DND-41 (cell line): ENCODE measurements around the gene TBC1D22A.

Experiments used
- ATAC-seq: fragments of 200-7000 bp; cut with Tn5 transposase; 3 replicates; pipeline ENCODE4 v1.9.1; 2021; ENCODE audit warnings: low read depth; ENCODE audit not compliant: insufficient read depth
- DNase-seq: peaks from one replicate; pipeline ENCODE4 v3.0.0-alpha.2; 2020
- H2AFZ ChIP-seq: 2 replicates; pipeline ENCODE4 v1.6.0; 2012; ENCODE audit warnings: low read depth, low read length
- H3K27ac ChIP-seq: 2 replicates; pipeline ENCODE4 v1.5.1; 2012; ENCODE audit warnings: low read length, inconsistent platforms
- H3K27me3 ChIP-seq: fragments of 200-600 bp; sonication (generic); 2 replicates; pipeline ENCODE4 v1.6.0; 2012; ENCODE audit warnings: low read length, mild to moderate bottlenecking, inconsistent platforms; ENCODE audit not compliant: insufficient read depth, poor library complexity
- H3K36me3 ChIP-seq: 2 replicates; pipeline ENCODE4 v1.5.1; 2012; ENCODE audit warnings: low read length, inconsistent platforms; ENCODE audit not compliant: insufficient read depth
- H3K4me1 ChIP-seq: 2 replicates; pipeline ENCODE4 v1.5.1; 2012; ENCODE audit warnings: mild to moderate bottlenecking, low read length; ENCODE audit not compliant: insufficient read depth
- H3K4me2 ChIP-seq: 2 replicates; pipeline ENCODE4 v1.6.0; 2012; ENCODE audit warnings: mild to moderate bottlenecking, moderate library complexity, low read length, inconsistent platforms; ENCODE audit not compliant: insufficient read depth
- H3K4me3 ChIP-seq, 2 experiments: fragments of 200-600 bp in 1 of 2; shearing (Covaris generic) in 1 of 2; 2 replicates each; pipeline ENCODE4 v1.5.1; 2012 to 2016; ENCODE audit warnings: inconsistent platforms in 2 of 2, low read length in 2 of 2, mild to moderate bottlenecking in 2 of 2, low read depth in 1 of 2, moderate library complexity in 1 of 2
- H3K79me2 ChIP-seq: 2 replicates; pipeline ENCODE4 v1.6.0; 2012; ENCODE audit warnings: low read length, inconsistent platforms; ENCODE audit not compliant: insufficient read depth
- H3K9ac ChIP-seq: 2 replicates; pipeline ENCODE4 v1.6.0; 2012; ENCODE audit warnings: low read depth, mild to moderate bottlenecking, inconsistent platforms, low read length, moderate library complexity
- H3K9me3 ChIP-seq: 2 replicates; pipeline ENCODE4 v1.5.1; 2012; ENCODE audit warnings: low read length, moderate library complexity, mild to moderate bottlenecking, inconsistent platforms; ENCODE audit not compliant: insufficient read depth, severe bottlenecking
- H4K20me1 ChIP-seq: 2 replicates; pipeline ENCODE4 v1.6.0; 2012; ENCODE audit warnings: low read length; ENCODE audit not compliant: insufficient read depth
- CTCF ChIP-seq: IDR thresholded peaks from 2 replicates; pipeline ENCODE4 v1.5.1; 2012; ENCODE audit warnings: borderline replicate concordance, low read length, moderate library complexity, mild to moderate bottlenecking; ENCODE audit not compliant: poor library complexity, severe bottlenecking; ENCODE audit errors: extremely low read depth
- EZH2 ChIP-seq: IDR thresholded peaks from 3 replicates; pipeline ENCODE4 v1.6.1; 2012; ENCODE audit warnings: borderline replicate concordance, low read depth, mild to moderate bottlenecking, moderate library complexity, low read length, inconsistent platforms; ENCODE audit not compliant: severe bottlenecking

The TBC1D22A gene

GRCh38 chr22:46890819-46891218, 128.4 kb downstream of the TBC1D22A start:
- no peak for ATAC-seq
- no peak overlapping the region for H3K27ac ChIP-seq
- H3K4me1 ChIP-seq = no peaks in the 10 kb centered on the region
- no peaks in the 10 kb centered on the region for H3K27me3 ChIP-seq
- peaks cover 7% of the 10 kb centered on the region; the same call in 1 of the 2 replicates for H3K79me2 ChIP-seq
- no peak overlapping the region for H2AFZ ChIP-seq
- H3K36me3 ChIP-seq = peaks cover 42% of the 10 kb centered on the region
- no peaks in the 10 kb centered on the region for H3K9me3 ChIP-seq
- H3K4me2 ChIP-seq = no peak overlapping the region
- H3K4me3 ChIP-seq = no peak overlapping the region
- H3K9ac ChIP-seq = no peak overlapping the region
- TF ChIP-seq EZH2 (no peak), CTCF (no peak)
- no peak for DNase-seq
- peaks cover 9% of the 10 kb centered on the region; the same call in 1 of the 2 replicates for H4K20me1 ChIP-seq

- H3K36me3 ChIP-seq = peaks cover 48% of the 10 kb centered on the region
- H3K4me2 ChIP-seq = no peak overlapping the region
- no peak for DNase-seq
- H3K9ac ChIP-seq = no peak overlapping the region
- H3K9me3 ChIP-seq = no peaks in the 10 kb centered on the region
- H3K4me1 ChIP-seq = no peaks in the 10 kb centered on the region
- peaks cover 9% of the 10 kb centered on the region; the same call in 1 of the 2 replicates for H4K20me1 ChIP-seq
- H3K4me3 ChIP-seq = no peak overlapping the region
- no peak for TF ChIP-seq CTCF
- TF ChIP-seq EZH2 = no peak
- H2AFZ ChIP-seq = no peak overlapping the region
- no peak for ATAC-seq
- no peaks in the 10 kb centered on the region for H3K27me3 ChIP-seq
- no peak overlapping the region for H3K27ac ChIP-seq
- peaks cover 7% of the 10 kb centered on the region; the same call in 1 of the 2 replicates for H3K79me2 ChIP-seq
Observed at GRCh38 chr22:46891382-46891951, 129.0 kb downstream of the TBC1D22A start.

- H4K20me1 ChIP-seq = peaks cover 9% of the 10 kb centered on the region; the same call in 1 of the 2 replicates
Observed at GRCh38 chr22:46892866-46893265, 130.4 kb downstream of the TBC1D22A start.

More at GRCh38 chr22:46892866-46893265, 130.4 kb downstream of the TBC1D22A start:
- no peak overlapping the region for H3K4me2 ChIP-seq
- H3K4me3 ChIP-seq = no peak overlapping the region
- peaks cover 6% of the 10 kb centered on the region; the same call in 1 of the 2 replicates for H3K79me2 ChIP-seq
- ATAC-seq (no peak), DNase-seq (no peak)
- TF ChIP-seq EZH2 (no peak), CTCF (no peak)
- H3K36me3 ChIP-seq = peaks cover 54% of the 10 kb centered on the region
- H3K27ac ChIP-seq = no peak overlapping the region
- H3K4me1 ChIP-seq = no peaks in the 10 kb centered on the region
- H2AFZ ChIP-seq = no peak overlapping the region
- no peaks in the 10 kb centered on the region for H3K9me3 ChIP-seq
- H3K9ac ChIP-seq = no peak overlapping the region
- no peaks in the 10 kb centered on the region for H3K27me3 ChIP-seq
